PC-9 (cell line): ENCODE data around the gene TXLNB. TPM values are rescaled to one million over a fixed set of nuclear protein-coding genes. Genes with fewer than 3 reads are reported as not detected.

Source experiments
- BruUV-seq: library from RNA; stranded (reverse); fragments of 400-500 nt; replicated peaks from 2 replicates; lab custom pipeline; 2021; lab: Mats Ljungman, UMichigan
- CTCF ChIA-PET: fragments of 300-600 bp; sonication (Branson Sonifier 250); formaldehyde crosslinking; loops from one replicate; lab custom pipeline; 2022; ENCODE audit warnings: antibody characterized with exemption; lab: Charles Lee
- POLR2A ChIA-PET: fragments of 300-600 bp; sonication (Branson Sonifier 250); formaldehyde crosslinking; loops from one replicate; lab custom pipeline; 2022; ENCODE audit warnings: antibody characterized with exemption; ENCODE audit not compliant: unreplicated experiment; lab: Charles Lee
- DNase-seq, 2 experiments: peaks; one replicate each; pipeline versions ENCODE4 v3.0.0 to v3.0.0-alpha.2; 2015 to 2022; ENCODE audit warnings: mixed read lengths in 1 of 2
- H2AFZ ChIP-seq: fragments of 200-600 bp; sonication (generic); 2 replicates; pipeline ENCODE4 v1.8.1; 2017; ENCODE audit warnings: antibody characterized with exemption
- H3F3A ChIP-seq: fragments of 200-600 bp; sonication (generic); 2 replicates; pipeline ENCODE4 v1.8.1; 2017; ENCODE audit warnings: antibody characterized with exemption, mild to moderate bottlenecking, low read depth; ENCODE audit not compliant: insufficient read depth
- H3K27ac ChIP-seq: fragments of 200-600 bp; sonication (generic); 2 replicates; pipeline ENCODE4 v1.6.1; 2016; ENCODE audit warnings: mixed run types
- H3K27me3 ChIP-seq: fragments of 200-600 bp; sonication (generic); 2 replicates; pipeline ENCODE4 v1.6.1; 2016; ENCODE audit warnings: low read depth, mixed run types; ENCODE audit not compliant: insufficient read depth
- H3K36me3 ChIP-seq: fragments of 200-600 bp; sonication (generic); 2 replicates; pipeline ENCODE4 v1.6.1; 2016; ENCODE audit warnings: low read depth, mixed run types
- H3K4me1 ChIP-seq: fragments of 200-600 bp; sonication (generic); replicated peaks from 2 replicates; pipeline ENCODE4 v1.6.1; 2016; ENCODE audit warnings: mixed run types; ENCODE audit not compliant: insufficient read depth
- H3K4me2 ChIP-seq: fragments of 200-600 bp; sonication (generic); 2 replicates; pipeline ENCODE4 v1.6.1; 2017; ENCODE audit warnings: mixed run types
- H3K4me3 ChIP-seq: fragments of 200-600 bp; sonication (generic); 2 replicates; pipeline ENCODE4 v1.6.1; 2016; ENCODE audit warnings: mixed run types
- H3K79me2 ChIP-seq: fragments of 200-600 bp; sonication (generic); 2 replicates; pipeline ENCODE4 v1.6.1; 2017; ENCODE audit warnings: low read depth, mixed run types
- H3K9me2 ChIP-seq: fragments of 200-600 bp; sonication (generic); 2 replicates; pipeline ENCODE4 v1.8.1; 2017; ENCODE audit warnings: mild to moderate bottlenecking; ENCODE audit not compliant: insufficient read depth
- H3K9me3 ChIP-seq: fragments of 200-600 bp; sonication (generic); 2 replicates; pipeline ENCODE4 v1.8.1; 2016; ENCODE audit warnings: low read depth; ENCODE audit not compliant: insufficient read depth
- H4K20me1 ChIP-seq: fragments of 200-600 bp; sonication (generic); 2 replicates; pipeline ENCODE4 v1.8.1; 2017; ENCODE audit not compliant: insufficient read depth
- EZH2 ChIP-seq: fragments of 200-600 bp; sonication (generic); IDR thresholded peaks from 2 replicates; pipeline ENCODE4 v1.8.0; 2017; ENCODE audit warnings: antibody characterized with exemption, low read depth
- intact Hi-C: fragments of 100-400 bp; cut with micrococcal nuclease; formaldehyde crosslinking; loops from one replicate; pipeline ENCODE4 v1.10.0; 2022; ENCODE audit not compliant: unreplicated experiment
- total RNA-seq: library from RNA; stranded (reverse); gene quantifications from 2 replicates; pipeline ENCODE4 v1.2.3, GENCODE V29; 2021
- TF ChIP-seq, protein P1 (sequence below): fragments of 200-600 bp; sonication (generic); conservative IDR thresholded peaks from 2 replicates; pipeline ENCODE4 v1.6.1; 2017; ENCODE audit warnings: mixed run types, antibody characterized with exemption, mild to moderate bottlenecking, moderate library complexity

TXLNB gene
- total RNA-seq, 1 experiment from 2014 or later = 0.09 TPM

DNA sequence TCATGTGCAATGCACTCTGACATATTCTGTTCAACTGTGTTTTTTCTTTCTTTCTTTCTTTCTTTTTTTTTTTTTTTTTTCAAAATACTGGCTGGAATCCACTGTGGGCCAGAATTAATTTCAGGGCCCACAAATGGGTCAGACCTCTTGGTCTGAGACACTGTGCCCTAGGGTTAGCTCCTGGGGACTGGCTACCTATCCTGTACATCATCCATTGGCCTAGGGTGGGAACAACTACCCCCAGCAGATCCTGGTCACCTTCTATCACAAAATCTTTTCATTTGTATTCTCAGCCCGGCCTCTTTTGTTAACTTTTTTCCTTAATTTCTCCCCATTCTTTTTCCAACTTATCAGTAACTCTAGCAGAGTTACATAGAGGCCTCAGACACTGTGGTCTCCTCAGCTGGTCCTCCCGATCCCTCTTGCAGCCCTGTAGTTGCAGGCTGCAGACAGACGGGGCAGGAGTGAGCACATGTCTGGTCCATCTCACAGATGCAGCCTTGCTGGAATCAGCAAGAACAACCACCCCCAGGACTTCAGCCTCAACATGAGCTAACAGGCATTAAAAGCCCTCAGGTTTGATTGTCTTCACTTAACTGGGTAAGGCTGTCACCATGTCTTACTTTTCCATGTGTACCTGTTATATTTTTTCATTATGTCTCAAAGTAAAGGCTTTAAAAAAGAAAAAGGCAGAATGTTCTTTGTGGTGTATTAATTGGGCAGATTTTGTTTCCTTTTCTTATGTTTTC lies 41.3 kb downstream of the TXLNB start:
- H3K79me2 ChIP-seq = no peaks in the 10 kb centered on the region
- H3K4me1 ChIP-seq = peaks cover 10% of the 10 kb centered on the region
- H3F3A ChIP-seq = no peaks in the 10 kb centered on the region
- no peak for TF ChIP-seq EZH2
- TF ChIP-seq, protein P1, sequence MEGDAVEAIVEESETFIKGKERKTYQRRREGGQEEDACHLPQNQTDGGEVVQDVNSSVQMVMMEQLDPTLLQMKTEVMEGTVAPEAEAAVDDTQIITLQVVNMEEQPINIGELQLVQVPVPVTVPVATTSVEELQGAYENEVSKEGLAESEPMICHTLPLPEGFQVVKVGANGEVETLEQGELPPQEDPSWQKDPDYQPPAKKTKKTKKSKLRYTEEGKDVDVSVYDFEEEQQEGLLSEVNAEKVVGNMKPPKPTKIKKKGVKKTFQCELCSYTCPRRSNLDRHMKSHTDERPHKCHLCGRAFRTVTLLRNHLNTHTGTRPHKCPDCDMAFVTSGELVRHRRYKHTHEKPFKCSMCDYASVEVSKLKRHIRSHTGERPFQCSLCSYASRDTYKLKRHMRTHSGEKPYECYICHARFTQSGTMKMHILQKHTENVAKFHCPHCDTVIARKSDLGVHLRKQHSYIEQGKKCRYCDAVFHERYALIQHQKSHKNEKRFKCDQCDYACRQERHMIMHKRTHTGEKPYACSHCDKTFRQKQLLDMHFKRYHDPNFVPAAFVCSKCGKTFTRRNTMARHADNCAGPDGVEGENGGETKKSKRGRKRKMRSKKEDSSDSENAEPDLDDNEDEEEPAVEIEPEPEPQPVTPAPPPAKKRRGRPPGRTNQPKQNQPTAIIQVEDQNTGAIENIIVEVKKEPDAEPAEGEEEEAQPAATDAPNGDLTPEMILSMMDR = peak; percentile 77
- no peak overlapping the region for H3K4me2 ChIP-seq
- POLR2A ChIA-PET = no interaction called here
- no peaks in the 10 kb centered on the region for H3K36me3 ChIP-seq
- no peaks in the 10 kb centered on the region for H4K20me1 ChIP-seq
- H3K27ac ChIP-seq = no peak overlapping the region
- no peak overlapping the region for H2AFZ ChIP-seq
- H3K9me3 ChIP-seq = no peaks in the 10 kb centered on the region
- intact Hi-C loops = no loop called here
- CTCF ChIA-PET = interaction anchor here (0.9 kb wide), 1 partner anchor 15 kb away, joined by 7 read pairs; no protein-coding TSS in a partner anchor
- peak in 1 of 2 experiments; percentile 17 for DNase-seq
- H3K27me3 ChIP-seq = no peaks in the 10 kb centered on the region
- no peak overlapping the region for H3K4me3 ChIP-seq
- BruUV-seq = no TSS peak
- H3K9me2 ChIP-seq = no peaks in the 10 kb centered on the region

DNA sequence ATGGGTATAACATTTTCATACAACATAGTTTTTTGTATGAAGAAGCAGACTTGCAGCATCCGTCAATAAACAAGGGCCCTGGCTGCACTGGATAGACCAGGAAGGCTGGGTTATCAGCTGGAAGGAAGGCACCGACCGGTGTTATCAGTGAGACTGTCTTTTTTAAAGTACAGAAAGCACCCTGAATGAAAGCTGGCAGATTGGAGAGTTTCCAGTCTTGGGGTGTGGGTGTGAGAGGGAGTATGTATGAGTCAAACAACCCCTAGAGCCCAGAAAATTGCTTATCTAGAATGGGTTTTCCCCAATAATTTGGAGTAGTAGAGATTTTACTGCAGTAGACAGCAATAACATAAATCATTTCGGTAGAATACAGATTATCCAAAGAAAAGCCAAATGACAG lies 42.4 kb downstream of the TXLNB start:
- no peaks in the 10 kb centered on the region for H3K9me3 ChIP-seq

DNA sequence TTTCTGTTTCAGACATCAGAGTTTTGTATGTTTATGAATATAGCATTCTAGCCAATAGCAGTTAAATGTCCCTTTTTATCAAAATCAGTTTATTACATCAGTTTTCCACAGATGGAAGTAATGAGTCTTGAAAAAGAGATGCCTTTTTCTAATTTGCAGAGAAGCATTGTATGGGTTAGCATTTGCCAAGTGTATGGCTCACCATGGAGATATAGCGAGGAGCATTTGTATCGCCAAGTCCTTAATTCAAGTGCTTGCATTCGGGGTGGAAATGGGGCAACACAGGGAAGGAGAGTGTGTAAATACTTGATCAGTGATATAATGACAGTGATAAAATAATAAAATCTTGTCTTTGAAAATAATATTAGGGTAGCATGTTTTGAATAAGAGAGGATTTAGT lies 42.9 kb downstream of the TXLNB start:
- Histone ChIP-seq H3K9me3 (no peaks in the 10 kb centered on the region), H3F3A (no peaks in the 10 kb centered on the region), H3K36me3 (no peaks in the 10 kb centered on the region), H3K4me2 (no peak overlapping the region), H4K20me1 (no peaks in the 10 kb centered on the region), H2AFZ (no peak overlapping the region), H3K9me2 (no peaks in the 10 kb centered on the region), H3K27ac (no peak overlapping the region), H3K27me3 (no peaks in the 10 kb centered on the region), H3K4me1 (peaks cover 10% of the 10 kb centered on the region), H3K4me3 (no peak overlapping the region), H3K79me2 (no peaks in the 10 kb centered on the region)
- POLR2A ChIA-PET = no interaction called here
- CTCF ChIA-PET = no interaction called here
- DNase-seq = no peak
- TF ChIP-seq, protein P1 = no peak
- intact Hi-C loops = no loop called here
- no TSS peak for BruUV-seq

More for the DNA sequence above, 42.4 kb downstream of the TXLNB start:
- no peaks in the 10 kb centered on the region for H3F3A ChIP-seq
- intact Hi-C loops = no loop called here
- TF ChIP-seq, protein P1 = no peak
- TF ChIP-seq EZH2 = no peak
- DNase-seq = no peak
- no peak overlapping the region for H3K4me3 ChIP-seq
- no peaks in the 10 kb centered on the region for H3K27me3 ChIP-seq
- H3K4me2 ChIP-seq = no peak overlapping the region
- no TSS peak for BruUV-seq
- peaks cover 10% of the 10 kb centered on the region for H3K4me1 ChIP-seq
- ChIA-PET POLR2A (no interaction called here), CTCF (no interaction called here)
- no peak overlapping the region for H3K27ac ChIP-seq
- no peaks in the 10 kb centered on the region for H3K79me2 ChIP-seq
- no peaks in the 10 kb centered on the region for H4K20me1 ChIP-seq
- no peaks in the 10 kb centered on the region for H3K9me2 ChIP-seq
- H2AFZ ChIP-seq = no peak overlapping the region
- H3K36me3 ChIP-seq = no peaks in the 10 kb centered on the region
